GM19351 (cell line): ENCODE results near the gene SLC44A3.

ENCODE experiments used
- ATAC-seq: cut with Tn5 transposase; IDR thresholded peaks from one replicate; pipeline ENCODE4 v1.9.1; 2021; ENCODE audit warnings: mild to moderate bottlenecking, moderate library complexity; ENCODE audit not compliant: unreplicated experiment

Gene SLC44A3, protein sequence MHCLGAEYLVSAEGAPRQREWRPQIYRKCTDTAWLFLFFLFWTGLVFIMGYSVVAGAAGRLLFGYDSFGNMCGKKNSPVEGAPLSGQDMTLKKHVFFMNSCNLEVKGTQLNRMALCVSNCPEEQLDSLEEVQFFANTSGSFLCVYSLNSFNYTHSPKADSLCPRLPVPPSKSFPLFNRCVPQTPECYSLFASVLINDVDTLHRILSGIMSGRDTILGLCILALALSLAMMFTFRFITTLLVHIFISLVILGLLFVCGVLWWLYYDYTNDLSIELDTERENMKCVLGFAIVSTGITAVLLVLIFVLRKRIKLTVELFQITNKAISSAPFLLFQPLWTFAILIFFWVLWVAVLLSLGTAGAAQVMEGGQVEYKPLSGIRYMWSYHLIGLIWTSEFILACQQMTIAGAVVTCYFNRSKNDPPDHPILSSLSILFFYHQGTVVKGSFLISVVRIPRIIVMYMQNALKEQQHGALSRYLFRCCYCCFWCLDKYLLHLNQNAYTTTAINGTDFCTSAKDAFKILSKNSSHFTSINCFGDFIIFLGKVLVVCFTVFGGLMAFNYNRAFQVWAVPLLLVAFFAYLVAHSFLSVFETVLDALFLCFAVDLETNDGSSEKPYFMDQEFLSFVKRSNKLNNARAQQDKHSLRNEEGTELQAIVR

DNA sequence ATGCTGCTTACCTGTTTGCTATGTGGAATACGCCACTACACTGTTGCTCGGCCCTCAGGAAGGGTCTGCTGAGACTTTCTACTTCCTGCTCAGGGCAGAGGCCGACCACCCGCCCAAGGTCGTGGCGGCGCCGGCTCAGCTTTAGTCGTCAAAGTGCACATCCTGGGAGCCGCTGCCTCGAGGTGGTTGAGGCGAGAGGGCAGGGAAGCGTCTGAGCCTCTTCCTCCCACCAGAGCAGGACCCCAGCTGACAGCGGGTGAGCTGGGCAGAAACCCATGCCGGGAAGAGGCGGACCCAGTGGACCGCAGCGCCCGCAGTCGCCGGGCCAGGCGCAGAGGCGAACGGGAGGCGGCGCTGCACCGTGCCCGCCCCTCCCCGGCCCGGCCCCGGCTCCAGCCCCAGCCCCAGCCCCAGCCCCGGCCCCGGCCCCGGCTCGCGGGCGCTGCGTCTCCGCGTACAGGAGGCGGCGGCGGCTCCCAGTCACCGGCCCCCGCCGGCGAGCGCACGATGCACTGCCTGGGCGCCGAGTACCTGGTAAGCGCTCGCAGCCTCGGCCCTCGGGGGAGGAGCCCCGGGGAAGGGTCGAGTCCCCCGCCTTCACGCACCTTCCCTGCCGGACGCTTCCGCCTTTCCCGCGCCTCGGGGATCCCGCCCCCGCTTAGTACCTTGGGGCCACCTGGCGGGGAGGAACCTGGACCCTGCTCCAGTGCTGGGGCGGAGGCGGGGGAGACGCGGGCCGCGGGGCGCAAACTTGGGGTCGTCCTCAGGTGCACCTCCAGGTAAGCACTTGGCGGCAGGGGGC is at the start of gene SLC44A3:
TSS of gene SLC44A3 (plus strand) at position 413 of the 802 bp plus-strand sequence. CDS start at position 508, 95 bp downstream.
- peak; percentile 50 for ATAC-seq

DNA sequence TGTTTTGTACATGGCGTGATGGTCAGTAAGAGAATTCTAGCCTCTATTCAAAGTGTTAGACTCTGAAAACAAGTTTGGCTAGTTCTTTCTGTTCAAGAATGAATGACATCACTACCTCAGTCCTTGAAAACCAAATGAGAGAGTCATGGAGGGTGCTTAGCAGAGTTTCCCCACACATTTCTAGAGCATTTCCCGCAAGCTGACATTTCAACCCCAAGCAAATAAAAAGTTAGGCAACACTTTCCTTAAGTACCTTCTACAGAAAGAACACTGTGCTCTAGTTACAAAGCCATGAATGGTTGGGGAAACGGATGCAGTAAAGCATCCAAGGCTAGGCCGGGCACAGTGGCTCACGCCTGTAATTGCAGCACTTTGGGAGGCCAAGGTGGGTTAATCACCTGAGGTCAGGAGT is 47.9 kb upstream of the SLC44A3 start:
- ATAC-seq = no peak

DNA sequence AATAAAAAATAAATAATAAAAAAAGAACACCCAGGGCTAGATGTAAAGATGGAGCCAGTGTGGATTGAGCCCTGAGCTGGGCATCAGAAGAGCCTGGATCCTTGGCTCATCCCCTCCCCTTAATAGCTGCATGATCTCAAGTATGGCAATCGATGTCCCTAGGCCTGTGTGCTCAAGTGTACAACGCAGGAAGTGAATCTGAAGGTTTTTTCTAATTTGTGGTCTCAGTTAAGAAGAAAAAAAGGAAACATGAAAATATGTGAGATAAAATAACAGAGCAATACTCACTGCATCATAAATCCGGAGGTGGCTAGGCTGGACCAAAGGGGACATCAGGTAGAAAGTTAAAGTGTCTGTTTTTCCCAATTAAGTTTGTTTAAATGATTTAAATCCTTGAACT is 47.3 kb upstream of the SLC44A3 start:
- no peak for ATAC-seq

DNA sequence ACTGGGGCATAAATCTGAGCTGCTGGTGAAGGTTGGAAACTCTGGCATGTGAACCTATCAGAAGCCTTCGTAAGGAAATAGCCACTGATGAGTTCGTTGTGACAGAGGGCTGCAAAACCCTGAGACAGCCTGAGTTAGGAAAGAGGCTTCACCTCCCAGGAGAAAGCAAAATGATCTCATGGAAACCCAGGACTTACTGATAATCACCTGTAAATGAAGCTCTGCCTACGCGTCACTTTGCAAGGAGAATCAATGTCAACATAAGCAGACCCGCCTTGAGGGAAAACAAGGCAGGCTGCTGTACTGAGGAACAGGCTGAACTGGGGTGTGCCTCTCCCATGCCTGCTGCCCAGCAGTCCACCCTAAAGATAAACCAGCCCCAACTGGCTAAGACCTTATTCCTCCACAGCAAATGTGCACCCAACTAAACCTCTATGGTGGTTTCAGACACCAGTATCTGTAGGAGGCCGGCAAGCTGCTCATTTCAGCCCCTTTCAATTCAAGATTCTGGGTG is 46.8 kb upstream of the SLC44A3 start:
- ATAC-seq = no peak

DNA sequence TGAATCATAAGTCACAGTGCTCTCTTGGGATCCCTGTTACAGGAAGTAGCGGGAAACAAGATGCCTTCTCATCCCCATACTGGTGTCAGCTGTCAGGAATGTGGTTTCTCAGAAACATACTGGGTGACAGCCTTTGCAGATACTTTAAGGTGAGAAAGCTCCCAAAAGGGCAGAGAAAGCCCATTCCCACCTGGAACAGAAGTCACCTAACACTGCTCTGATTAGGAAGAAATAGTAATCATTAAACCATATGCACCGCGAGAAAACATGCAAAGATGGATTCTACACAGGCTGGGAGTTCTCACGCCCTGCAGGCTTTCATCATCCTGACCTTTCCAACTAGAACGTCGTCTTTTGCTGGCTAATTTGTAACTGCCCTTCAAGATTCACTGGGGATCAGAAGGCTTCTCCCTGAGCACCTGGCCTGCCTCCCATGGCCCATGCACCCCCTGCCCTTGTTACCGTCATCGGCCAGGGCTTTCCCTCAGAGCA is 46.2 kb upstream of the SLC44A3 start:
- ATAC-seq = no peak

DNA sequence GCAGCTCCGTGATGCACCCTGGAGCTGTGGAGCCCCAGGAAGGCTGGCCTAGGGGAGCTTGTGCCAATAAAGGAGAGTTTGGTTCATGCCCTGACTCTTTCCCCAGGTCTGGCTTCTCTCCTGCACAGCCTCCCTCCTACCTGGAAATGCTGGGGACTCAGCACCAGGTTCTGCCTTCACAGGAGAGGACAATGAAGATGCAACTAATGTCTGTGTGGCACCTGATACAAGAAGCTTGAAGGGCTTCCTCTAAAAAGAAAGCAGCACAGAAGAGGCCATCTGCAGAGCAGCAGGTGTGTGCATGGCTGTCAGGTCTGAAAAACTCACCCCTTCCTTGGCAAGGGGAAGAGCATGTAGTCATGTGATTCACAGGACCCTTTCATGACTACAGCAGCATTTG is 43.7 kb upstream of the SLC44A3 start:
- no peak for ATAC-seq

DNA sequence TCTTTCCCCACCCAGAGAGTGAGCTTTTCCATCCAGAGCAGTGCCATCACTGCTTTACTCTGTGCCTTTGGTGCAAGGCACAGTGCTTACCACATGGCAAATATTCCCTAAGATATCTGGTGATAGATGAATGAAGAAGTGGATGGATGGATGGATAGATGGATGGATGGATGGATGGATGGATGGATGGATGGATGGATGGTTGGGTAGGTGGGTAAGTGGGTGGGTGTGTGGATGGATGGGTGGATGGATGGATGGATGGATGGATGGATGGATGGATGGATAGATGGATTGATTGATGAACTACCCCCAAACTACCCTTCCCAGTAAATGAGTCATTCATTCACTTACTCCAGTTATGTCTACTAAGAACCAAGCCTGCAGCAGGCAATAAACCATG is 42.9 kb upstream of the SLC44A3 start:
- ATAC-seq = no peak

DNA sequence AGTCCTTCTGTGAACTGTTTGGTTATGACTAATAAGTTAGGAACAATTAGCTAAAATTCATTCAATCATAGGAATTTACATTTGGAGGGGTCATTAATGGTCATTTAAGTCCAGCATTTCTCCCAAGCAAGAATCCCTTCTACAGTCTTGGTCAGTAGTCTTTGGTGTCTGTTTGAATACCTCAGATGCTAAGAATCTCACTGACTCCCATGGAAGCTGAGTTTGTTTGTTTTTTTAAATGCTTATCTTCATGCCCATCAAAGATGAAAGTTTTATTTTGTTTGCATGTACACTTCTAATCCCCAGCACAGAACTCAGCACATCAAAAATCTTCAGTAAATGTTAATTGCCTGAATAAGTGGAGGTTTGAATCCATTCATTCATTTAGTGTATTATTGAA is 41.3 kb upstream of the SLC44A3 start:
- no peak for ATAC-seq

DNA sequence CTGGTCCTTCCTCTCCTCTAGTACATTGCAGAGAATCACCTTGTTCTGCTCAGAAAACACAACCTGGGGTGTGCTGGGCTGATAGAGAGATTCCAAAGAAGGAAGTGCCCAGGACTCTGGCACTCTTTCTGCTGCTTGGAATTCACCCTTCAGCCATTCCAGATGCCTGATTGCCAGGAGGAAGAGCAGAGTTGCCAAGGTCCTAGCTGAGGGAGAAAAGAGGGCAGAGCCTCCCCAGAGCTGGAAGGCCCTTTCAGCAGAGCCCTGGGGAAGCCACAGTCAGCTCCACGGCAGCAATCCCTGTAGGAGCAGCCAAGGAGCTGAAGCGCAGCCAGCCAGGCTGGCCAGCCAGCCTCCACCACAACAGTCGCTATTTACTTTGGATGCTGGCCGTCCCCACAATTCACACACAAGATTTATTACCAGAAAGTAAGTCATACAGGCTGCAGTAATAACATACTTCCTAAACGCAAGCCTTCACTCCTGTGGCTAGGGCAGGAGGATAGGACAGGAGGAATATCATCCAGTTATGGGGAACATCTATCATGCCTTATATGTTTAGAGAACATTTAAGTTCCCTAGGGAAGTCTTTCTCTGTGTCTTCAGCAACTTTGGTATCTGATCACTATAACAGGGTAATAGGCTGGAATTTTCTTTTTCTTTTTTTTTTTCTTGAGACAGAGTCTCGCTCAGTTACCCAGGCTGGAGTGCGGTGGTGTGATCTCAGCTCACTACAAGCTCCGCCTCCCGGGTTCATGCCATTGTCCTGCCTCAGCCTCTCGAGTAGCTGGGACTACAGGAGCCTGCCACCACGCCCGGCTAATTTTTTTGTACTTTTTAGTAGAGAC is 36.6 kb upstream of the SLC44A3 start:
- ATAC-seq = no peak

DNA sequence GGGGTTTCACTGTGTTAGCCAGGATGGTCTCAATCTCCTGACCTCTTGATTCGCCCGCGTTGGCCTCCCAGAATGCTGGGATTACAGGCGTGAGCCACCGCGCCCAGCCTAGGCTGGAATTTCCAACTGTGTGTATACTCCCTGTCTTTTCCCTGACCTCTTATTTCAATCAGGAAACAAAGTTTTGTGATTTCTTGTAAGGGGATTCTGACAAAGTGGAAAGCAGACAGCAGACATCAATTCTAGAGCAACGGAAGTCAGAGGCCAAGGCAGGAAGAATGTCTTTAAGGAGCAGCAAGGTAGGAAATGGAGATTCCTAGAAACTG is 36.0 kb upstream of the SLC44A3 start:
- ATAC-seq = no peak

DNA sequence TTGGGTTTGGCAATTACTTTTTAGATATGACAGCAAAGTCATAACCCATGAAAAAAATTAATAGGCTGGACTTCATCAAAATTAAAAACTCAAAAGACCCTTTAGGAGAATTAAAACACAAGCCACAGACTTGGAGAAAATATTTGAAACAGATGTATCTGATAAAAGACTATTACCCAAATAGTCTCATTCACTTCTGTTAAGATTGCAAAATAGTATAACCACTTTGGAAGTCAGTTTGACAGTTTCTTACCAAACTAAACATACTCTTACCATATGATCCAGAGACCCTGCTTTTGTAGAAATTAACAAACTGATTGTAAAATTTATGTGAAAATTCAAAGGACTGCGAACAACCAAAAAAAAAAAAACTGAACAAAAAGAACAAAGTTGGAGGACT is 32.5 kb upstream of the SLC44A3 start:
- no peak for ATAC-seq

DNA sequence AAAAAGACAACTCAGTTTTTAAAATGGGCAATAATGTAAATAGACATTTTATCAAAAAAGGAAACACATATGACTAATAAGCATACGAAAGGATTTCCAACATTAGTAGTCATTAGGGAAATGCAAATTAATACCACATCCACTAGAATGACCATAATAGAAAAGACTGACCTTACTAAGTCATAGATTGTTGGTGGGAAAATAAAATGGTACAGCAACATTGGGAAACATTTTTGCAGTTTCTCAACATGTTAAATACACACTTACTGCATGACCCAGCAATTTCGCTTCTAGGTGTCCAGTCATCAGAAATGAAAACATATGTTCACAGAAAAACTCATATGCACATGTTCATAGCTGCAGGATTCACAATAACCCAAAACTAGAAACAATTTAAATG is 29.9 kb upstream of the SLC44A3 start:
- ATAC-seq = no peak

DNA sequence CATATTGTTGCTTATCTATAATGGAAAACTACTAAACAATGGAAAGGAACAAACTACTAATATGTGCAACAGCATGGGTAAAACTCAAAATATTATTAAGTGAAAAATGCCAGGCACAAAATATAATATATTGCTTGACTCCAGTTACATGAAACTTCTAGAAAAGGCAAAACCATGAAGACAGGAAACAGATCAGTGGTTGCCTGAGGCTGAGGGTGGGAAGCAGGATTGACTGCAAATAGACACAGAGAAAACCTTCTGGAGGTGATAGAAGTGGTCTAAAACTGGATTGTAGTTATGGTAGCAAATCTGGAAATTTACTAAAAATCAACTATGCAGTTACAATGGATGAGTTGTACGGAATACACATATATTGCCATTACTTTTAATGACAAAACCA is 29.5 kb upstream of the SLC44A3 start:
- ATAC-seq = no peak

DNA sequence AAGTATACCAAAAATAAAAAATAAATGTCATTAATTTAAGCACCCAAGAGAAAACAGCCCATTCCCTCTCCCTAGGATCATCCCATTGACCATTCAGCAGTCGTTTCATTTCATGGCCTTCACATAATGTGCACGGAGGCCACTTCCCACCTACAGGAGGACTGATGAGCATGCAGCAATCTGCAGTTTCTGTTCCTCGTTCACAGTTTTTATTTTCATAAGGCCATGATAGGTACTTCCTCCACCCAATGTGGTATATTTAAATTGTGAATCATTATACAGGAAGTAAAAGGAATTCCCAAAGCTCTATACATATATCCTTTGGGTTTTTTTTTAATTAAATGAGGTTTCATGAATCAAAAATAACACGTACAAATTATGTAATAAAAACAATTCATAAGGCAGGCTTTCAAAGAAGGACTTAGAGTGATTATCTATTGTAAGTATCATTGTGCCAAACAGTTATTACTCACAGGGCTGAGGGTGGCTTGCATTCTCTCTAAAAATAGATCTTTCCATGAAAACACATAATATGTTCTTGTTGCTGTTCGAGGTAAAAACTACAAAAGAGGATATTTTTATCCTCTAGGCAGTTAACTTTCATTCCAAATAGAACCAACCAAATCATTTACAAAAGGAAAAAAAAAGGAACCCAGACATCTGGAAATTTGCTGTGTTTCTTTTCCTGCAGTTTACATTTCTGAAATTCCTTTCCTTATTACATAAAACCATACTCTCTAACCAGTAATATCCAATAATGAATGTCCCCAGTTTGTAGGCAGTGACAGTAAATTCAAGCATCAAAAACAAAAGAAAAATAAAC is 27.5 kb upstream of the SLC44A3 start:
- peak; percentile 97 for ATAC-seq

DNA sequence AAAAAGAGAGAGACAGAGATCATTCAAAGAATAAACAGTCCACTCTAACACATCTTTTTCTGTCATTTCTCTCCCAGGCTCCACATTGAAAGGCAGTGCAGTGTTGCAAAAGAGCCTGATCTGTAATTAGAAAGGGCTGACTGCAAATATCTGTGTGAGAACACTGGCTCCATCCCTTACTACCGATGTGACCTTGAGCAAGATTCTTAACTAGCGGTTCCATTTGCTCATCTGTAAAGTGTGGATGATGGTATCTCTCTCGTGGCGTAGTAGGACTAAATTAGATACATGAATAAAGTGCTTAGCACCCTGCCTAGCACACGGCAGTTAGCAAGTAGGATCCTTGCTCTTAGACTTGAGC is 26.9 kb upstream of the SLC44A3 start:
- no peak for ATAC-seq

DNA sequence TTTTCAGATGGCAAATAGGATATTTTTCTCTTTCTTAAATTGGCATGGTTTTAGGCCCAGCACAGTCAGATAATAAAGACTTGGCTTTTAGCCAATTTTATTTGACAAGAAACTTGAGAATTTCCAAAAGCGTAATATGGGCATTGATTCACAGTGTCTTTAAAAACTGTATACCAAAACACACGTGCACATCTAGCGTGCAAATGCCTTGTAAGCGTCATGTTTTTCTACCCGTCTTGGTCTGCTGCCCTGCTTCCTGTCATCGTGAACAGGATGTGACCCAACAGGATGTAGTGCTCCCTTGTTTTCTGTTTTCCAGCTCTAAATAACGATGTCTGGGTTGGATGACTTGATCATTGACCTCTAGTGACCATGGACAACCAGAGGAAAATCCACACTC is 24.7 kb upstream of the SLC44A3 start:
- ATAC-seq = peak; percentile 35

DNA sequence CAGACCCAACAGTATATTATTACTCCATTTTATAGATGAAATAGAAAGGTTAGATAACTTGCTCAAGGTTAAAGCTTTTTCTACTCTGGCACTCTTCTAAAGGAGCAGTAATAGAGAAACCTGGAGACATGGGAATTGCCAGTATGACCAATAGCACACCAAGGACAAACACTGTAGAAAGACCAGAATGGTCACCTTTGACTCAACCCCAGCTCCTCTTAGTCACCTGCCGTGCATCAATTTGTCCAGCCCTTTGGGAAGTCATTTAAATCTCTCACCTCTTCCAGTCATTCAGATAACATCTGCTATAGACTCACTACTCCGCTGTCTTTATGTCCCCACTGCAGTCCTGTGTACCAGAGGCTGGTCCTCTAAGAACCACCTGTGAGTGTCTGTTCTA is 23.9 kb upstream of the SLC44A3 start:
- ATAC-seq = no peak

DNA sequence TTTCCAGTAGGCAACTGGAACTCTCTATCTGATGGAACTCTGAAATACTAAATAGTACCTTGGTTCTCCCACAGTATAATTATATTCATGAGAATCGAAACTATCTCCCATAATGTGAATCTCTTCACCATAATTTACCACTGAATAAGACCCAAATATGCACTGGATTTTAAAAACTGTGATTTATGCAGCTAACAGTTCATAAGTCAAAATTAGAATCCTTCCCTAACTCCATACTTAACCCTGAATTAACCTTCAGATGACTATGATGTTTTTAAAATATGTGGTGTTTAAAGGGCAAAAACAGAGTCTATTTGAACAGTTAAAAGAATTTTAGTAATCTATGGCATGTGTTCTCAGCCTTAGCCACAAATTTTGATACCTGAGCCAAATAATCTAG is 22.9 kb upstream of the SLC44A3 start:
- ATAC-seq = no peak

DNA sequence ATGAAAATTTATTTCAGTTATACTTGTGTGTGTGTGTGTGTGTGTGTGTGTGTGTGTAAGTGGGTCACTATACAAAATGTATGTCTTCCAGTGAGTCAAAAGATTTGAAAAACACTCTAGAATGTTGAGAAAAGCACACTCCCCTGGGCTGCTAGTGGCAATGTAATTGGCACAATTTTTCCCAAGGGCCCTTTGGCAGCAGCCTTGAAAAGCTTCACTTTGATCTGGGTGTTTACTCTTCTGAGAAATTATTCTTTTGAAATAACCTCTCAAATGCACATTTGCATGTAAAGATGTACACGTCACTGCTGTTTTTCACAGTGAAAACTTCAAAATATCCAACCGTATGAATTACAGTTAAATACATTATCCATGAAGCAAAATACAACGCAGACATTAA is 22.1 kb upstream of the SLC44A3 start:
- no peak for ATAC-seq

DNA sequence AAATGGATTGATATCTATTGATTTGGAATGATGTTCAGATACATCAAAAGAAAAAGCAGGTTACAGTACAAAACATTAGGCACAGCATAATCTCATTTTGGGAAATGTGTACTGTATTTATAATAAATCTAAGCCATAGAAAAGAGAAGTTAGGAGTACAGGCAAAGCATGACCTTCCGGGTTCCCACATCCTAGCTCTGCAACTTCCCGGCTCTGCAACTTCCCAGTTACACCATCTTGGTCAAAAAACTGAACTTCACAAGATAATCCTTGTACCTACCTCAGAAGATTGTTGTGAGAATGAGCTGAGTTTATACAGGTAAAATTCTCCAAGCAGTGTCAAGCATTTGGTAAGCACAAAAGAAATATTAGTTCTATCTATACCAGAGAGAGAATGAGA is 21.7 kb upstream of the SLC44A3 start:
- ATAC-seq = no peak
